Activated gamma-delta T cell treated with anti-CD3 and anti-CD28 coated beads, Interleukin-2, amount 50 U/mL, for 16 hours (primary cell): Measurements from ENCODE around the gene FANCI.

Experiments used
- DNase-seq: peaks from one replicate; pipeline ENCODE4 v3.0.0-alpha.2; 2020; ENCODE audit warnings: low read depth

The FANCI gene

DNA sequence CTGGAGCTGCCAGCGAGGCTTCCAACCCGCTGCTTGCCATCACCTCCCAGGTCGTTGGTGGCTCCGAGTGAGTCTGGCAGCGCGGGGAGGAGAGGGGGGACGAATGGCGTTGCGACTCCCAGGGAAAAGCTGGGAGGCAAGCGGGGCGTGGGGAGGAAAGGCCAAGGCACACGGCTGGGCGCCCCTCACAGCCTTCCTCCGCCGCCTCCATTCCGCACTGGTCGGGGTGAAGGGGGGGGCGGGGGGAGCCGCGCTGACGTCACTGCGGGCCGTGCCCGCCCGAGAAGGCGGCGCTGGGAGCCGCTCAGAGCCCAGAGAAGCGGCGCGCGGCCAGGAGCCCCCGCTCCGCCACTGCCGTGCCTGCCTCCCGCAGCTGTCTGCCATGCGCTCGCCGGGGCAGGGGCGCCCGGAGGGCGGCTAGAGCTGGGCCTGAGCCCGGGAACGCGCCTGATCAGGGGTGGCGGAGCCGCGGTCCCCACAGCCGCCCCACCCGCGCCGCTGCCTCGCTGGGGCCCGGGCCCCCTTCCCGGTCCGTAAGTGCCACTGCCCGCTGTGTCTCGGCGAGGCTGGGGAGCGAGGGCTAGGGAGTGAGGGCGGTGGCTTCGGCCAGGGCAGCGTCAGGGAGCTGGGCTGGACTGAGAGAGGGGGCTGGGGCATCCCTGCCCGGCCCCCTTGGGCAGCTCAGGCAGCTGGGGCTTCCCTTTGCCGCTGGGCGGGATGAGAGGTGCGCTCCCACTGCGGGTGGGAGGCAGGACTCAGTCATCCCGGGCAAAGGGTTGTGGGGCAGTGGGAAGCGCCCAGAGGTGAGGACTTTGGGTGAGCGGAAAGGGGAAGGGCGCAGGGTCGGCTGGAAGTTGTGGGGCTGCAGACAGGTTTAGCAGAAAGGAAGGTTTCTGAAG, 118.7 kb downstream of the FANCI start:
- no peak for DNase-seq

- DNase-seq, result no peak
Measured at GRCh38 chr15:89363133-89363532, 119.4 kb downstream of the FANCI start.

GRCh38 chr15:89363770-89364169, 120.0 kb downstream of the FANCI start:
- DNase-seq, result no peak

GRCh38 chr15:89364341-89364740, 120.6 kb downstream of the FANCI start:
- DNase-seq, result no peak

DNA sequence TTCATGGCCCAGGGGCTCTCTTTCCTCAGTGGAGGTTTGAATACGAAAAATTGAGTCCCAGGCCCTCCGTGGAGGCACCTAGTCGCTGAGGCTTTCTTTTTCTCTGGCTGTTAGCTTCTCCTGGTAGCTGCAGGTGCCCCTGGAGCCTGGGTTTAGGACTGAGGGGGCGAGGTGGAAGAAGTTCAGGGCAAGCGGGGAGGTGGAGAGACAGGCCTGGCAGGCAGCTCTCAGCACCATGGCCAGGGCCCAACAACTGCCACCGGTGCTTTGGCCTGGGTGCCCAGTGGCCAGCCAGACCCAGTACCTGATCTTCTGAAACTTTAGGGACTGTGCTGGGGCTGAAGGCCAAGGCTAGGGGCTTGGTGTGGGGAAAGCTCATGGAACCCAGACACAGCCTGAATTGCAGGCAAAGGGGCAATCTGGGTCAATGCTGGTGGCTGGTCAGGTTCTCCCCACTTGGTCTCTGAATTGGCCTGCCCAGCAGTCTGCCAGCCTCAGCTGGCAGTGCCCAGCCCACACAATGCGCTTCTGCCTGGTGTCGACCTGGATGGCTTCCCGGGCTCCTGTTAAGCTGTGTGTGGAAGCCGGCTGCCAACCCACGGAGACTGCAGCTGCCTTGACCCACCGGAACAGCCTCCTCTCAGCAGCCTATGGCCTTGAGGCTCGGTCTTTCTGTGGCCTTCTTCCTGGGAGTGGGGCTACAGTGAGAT, 121.1 kb downstream of the FANCI start:
- no peak for DNase-seq

GRCh38 chr15:89365462-89366065, 121.8 kb downstream of the FANCI start:
- no peak for DNase-seq
